WERI-Rb-1 (cell line): ENCODE results near the gene PKNOX2.

Source experiments
- DNase-seq: peaks from one replicate; pipeline ENCODE4 v3.0.0-alpha.2; 2020
- H3K27ac ChIP-seq: fragments of 250-450 bp; sonication (Bioruptor Pico); 2 replicates; pipeline ENCODE4 v1.5.1; 2020; ENCODE audit warnings: mild to moderate bottlenecking, moderate library complexity
- H3K27me3 ChIP-seq: fragments of 250-450 bp; sonication (Bioruptor Pico); 2 replicates; pipeline ENCODE4 v1.5.1; 2021; ENCODE audit warnings: mild to moderate bottlenecking, low read depth, moderate library complexity; ENCODE audit not compliant: insufficient read depth, severe bottlenecking
- H3K36me3 ChIP-seq: fragments of 250-450 bp; sonication (Bioruptor Pico); 2 replicates; pipeline ENCODE4 v1.5.1; 2020; ENCODE audit warnings: mild to moderate bottlenecking, moderate library complexity
- H3K4me3 ChIP-seq: 2 replicates; pipeline ENCODE4 v1.5.1; 2011; ENCODE audit warnings: low read depth, mild to moderate bottlenecking, control low read depth, low read length
- H3K9me3 ChIP-seq: fragments of 250-450 bp; sonication (Bioruptor Pico); 2 replicates; pipeline ENCODE4 v1.5.1; 2021; ENCODE audit warnings: mild to moderate bottlenecking, moderate library complexity; ENCODE audit not compliant: severe bottlenecking
- CTCF ChIP-seq: IDR thresholded peaks from 2 replicates; pipeline ENCODE4 v1.5.1; 2011; ENCODE audit warnings: low read depth, mild to moderate bottlenecking, control low read depth, inconsistent platforms, low read length

Gene PKNOX2

GRCh38 chr11:125389339-125390166 is 225.0 kb downstream of the PKNOX2 start:
- H3K9me3 ChIP-seq: no peaks in the 10 kb centered on the region
- no peak overlapping the region for H3K4me3 ChIP-seq
- no peak for DNase-seq
- no peak overlapping the region for H3K27ac ChIP-seq
- H3K36me3 ChIP-seq: no peaks in the 10 kb centered on the region
- no peak for TF ChIP-seq CTCF
- H3K27me3 ChIP-seq: no peaks in the 10 kb centered on the region

GRCh38 chr11:125390946-125391345 is 226.4 kb downstream of the PKNOX2 start:
- Histone ChIP-seq H3K9me3 (no peaks in the 10 kb centered on the region), H3K27ac (no peak overlapping the region), H3K27me3 (no peaks in the 10 kb centered on the region), H3K4me3 (no peak overlapping the region), H3K36me3 (no peaks in the 10 kb centered on the region)
- no peak for TF ChIP-seq CTCF
- no peak for DNase-seq

GRCh38 chr11:125393331-125393730 is 228.8 kb downstream of the PKNOX2 start:
- H3K27ac ChIP-seq: no peak overlapping the region

GRCh38 chr11:125394296-125394695 is 229.7 kb downstream of the PKNOX2 start:
- H3K36me3 ChIP-seq: no peaks in the 10 kb centered on the region
- no peaks in the 10 kb centered on the region for H3K9me3 ChIP-seq
- DNase-seq: no peak
- no peak overlapping the region for H3K4me3 ChIP-seq
- no peak for TF ChIP-seq CTCF
- no peaks in the 10 kb centered on the region for H3K27me3 ChIP-seq
- no peak overlapping the region for H3K27ac ChIP-seq

More at GRCh38 chr11:125393331-125393730, 228.8 kb downstream of the PKNOX2 start:
- peak; percentile 34 for DNase-seq
- Histone ChIP-seq H3K4me3 (no peak overlapping the region), H3K9me3 (no peaks in the 10 kb centered on the region), H3K27me3 (no peaks in the 10 kb centered on the region), H3K36me3 (no peaks in the 10 kb centered on the region)
- TF ChIP-seq CTCF: peak; percentile 74

GRCh38 chr11:125397421-125397820 is 232.9 kb downstream of the PKNOX2 start:
- H3K27me3 ChIP-seq: no peaks in the 10 kb centered on the region
- no peak for DNase-seq
- H3K27ac ChIP-seq: no peak overlapping the region
- H3K36me3 ChIP-seq: no peaks in the 10 kb centered on the region
- no peaks in the 10 kb centered on the region for H3K9me3 ChIP-seq
- TF ChIP-seq CTCF: no peak
- H3K4me3 ChIP-seq: no peak overlapping the region

GRCh38 chr11:125398475-125398874 is 233.9 kb downstream of the PKNOX2 start:
- Histone ChIP-seq H3K4me3 (no peak overlapping the region), H3K9me3 (no peaks in the 10 kb centered on the region), H3K36me3 (no peaks in the 10 kb centered on the region), H3K27ac (no peak overlapping the region), H3K27me3 (no peaks in the 10 kb centered on the region)
- no peak for DNase-seq
- no peak for TF ChIP-seq CTCF
